Activated naive CD4-positive, alpha-beta T cell treated with anti-CD3 and anti-CD28 coated beads, Interleukin-2, amount 50 U/mL, for 24 hours (primary cell): ENCODE measurements around the gene SNAP29.
"Not testable (repeated sequence)": the region's sequence is repeated elsewhere in the genome, so short reads cannot be mapped to it uniquely, and the experiment has no call there.

Source experiments
- H3K27ac Mint-ChIP-seq: one replicate; pipeline ENCODE4 v1.8.0; 2021; ENCODE audit warnings: mild to moderate bottlenecking, mixed read lengths
- H3K27me3 Mint-ChIP-seq: one replicate; pipeline ENCODE4 v1.8.0; 2021; ENCODE audit warnings: mixed read lengths
- H3K36me3 Mint-ChIP-seq: one replicate; pipeline ENCODE4 v1.8.0; 2021; ENCODE audit warnings: mixed read lengths
- H3K4me1 Mint-ChIP-seq: one replicate; pipeline ENCODE4 v1.8.0; 2021; ENCODE audit warnings: mixed read lengths
- H3K4me3 Mint-ChIP-seq: one replicate; pipeline ENCODE4 v1.8.0; 2021; ENCODE audit warnings: mild to moderate bottlenecking, mixed read lengths
- H3K9me3 Mint-ChIP-seq: one replicate; pipeline ENCODE4 v1.8.0; 2021; ENCODE audit warnings: mixed read lengths

Gene SNAP29

GRCh38 chr22:20920881-20921203, 62.0 kb downstream of the SNAP29 start:
- peak overlapping the region; percentile 86 for H3K4me3 Mint-ChIP-seq
- peaks cover 58% of the 10 kb centered on the region for H3K4me1 Mint-ChIP-seq
- H3K9me3 Mint-ChIP-seq, result no peaks in the 10 kb centered on the region
- H3K27ac Mint-ChIP-seq, result peak overlapping the region; percentile 26
- peaks cover 8% of the 10 kb centered on the region for H3K36me3 Mint-ChIP-seq
- no peaks in the 10 kb centered on the region for H3K27me3 Mint-ChIP-seq

GRCh38 chr22:20922141-20922751, 63.4 kb downstream of the SNAP29 start:
- Mint-ChIP-seq H3K27me3 (no peaks in the 10 kb centered on the region), H3K36me3 (peaks cover 11% of the 10 kb centered on the region), H3K9me3 (no peaks in the 10 kb centered on the region), H3K4me3 (peak overlapping the region; percentile 69), H3K27ac (peak overlapping the region; percentile 79), H3K4me1 (peaks cover 61% of the 10 kb centered on the region)

GRCh38 chr22:20926243-20926642, 67.4 kb downstream of the SNAP29 start:
- Mint-ChIP-seq H3K27ac (peak overlapping the region; percentile 78), H3K27me3 (no peaks in the 10 kb centered on the region), H3K4me1 (peaks cover 68% of the 10 kb centered on the region), H3K4me3 (peak overlapping the region; percentile 9), H3K36me3 (peaks cover 6% of the 10 kb centered on the region), H3K9me3 (no peaks in the 10 kb centered on the region)

GRCh38 chr22:20927940-20928572, 69.2 kb downstream of the SNAP29 start:
- H3K36me3 Mint-ChIP-seq, result peaks cover 6% of the 10 kb centered on the region
- no peaks in the 10 kb centered on the region for H3K27me3 Mint-ChIP-seq

GRCh38 chr22:20928573-20928967, 69.8 kb downstream of the SNAP29 start:
- H3K27ac Mint-ChIP-seq, result no peak overlapping the region

More at GRCh38 chr22:20927940-20928572, 69.2 kb downstream of the SNAP29 start:
- H3K4me1 Mint-ChIP-seq, result peaks cover 67% of the 10 kb centered on the region
- no peak overlapping the region for H3K27ac Mint-ChIP-seq
- no peak overlapping the region for H3K4me3 Mint-ChIP-seq
- no peaks in the 10 kb centered on the region for H3K9me3 Mint-ChIP-seq

GRCh38 chr22:20930004-20930403, 71.2 kb downstream of the SNAP29 start:
- H3K4me1 Mint-ChIP-seq, result peaks cover 67% of the 10 kb centered on the region
- H3K9me3 Mint-ChIP-seq, result no peaks in the 10 kb centered on the region
- no peaks in the 10 kb centered on the region for H3K27me3 Mint-ChIP-seq
- H3K4me3 Mint-ChIP-seq, result no peak overlapping the region
- H3K36me3 Mint-ChIP-seq, result peaks cover 9% of the 10 kb centered on the region
- peak overlapping the region; percentile 25 for H3K27ac Mint-ChIP-seq

More at GRCh38 chr22:20928573-20928967, 69.8 kb downstream of the SNAP29 start:
- peaks cover 68% of the 10 kb centered on the region for H3K4me1 Mint-ChIP-seq
- peaks cover 6% of the 10 kb centered on the region for H3K36me3 Mint-ChIP-seq
- H3K4me3 Mint-ChIP-seq, result peak overlapping the region; percentile 30
- no peaks in the 10 kb centered on the region for H3K27me3 Mint-ChIP-seq
- H3K9me3 Mint-ChIP-seq, result no peaks in the 10 kb centered on the region

- not testable (repeated sequence) for H3K36me3 Mint-ChIP-seq, H3K27me3 Mint-ChIP-seq, H3K9me3 Mint-ChIP-seq, H3K4me3 Mint-ChIP-seq, H3K27ac Mint-ChIP-seq
- peaks cover 66% of the 10 kb centered on the region for H3K4me1 Mint-ChIP-seq
Observed at GRCh38 chr22:20930435-20930834, 71.6 kb downstream of the SNAP29 start.

GRCh38 chr22:20931126-20931654, 72.4 kb downstream of the SNAP29 start:
- H3K27ac Mint-ChIP-seq, result no peak overlapping the region
- peaks cover 7% of the 10 kb centered on the region for H3K36me3 Mint-ChIP-seq
- H3K27me3 Mint-ChIP-seq, result no peaks in the 10 kb centered on the region
- H3K4me1 Mint-ChIP-seq, result peaks cover 63% of the 10 kb centered on the region
- H3K9me3 Mint-ChIP-seq, result no peaks in the 10 kb centered on the region
- no peak overlapping the region for H3K4me3 Mint-ChIP-seq

- no peak overlapping the region for H3K4me3 Mint-ChIP-seq
- H3K27ac Mint-ChIP-seq, result no peak overlapping the region
- no peaks in the 10 kb centered on the region for H3K9me3 Mint-ChIP-seq
- H3K27me3 Mint-ChIP-seq, result no peaks in the 10 kb centered on the region
- H3K36me3 Mint-ChIP-seq, result peaks cover 10% of the 10 kb centered on the region
- H3K4me1 Mint-ChIP-seq, result peaks cover 77% of the 10 kb centered on the region
Observed at GRCh38 chr22:20933910-20934309, 75.1 kb downstream of the SNAP29 start.

- not testable (repeated sequence) for H3K27ac Mint-ChIP-seq, H3K4me3 Mint-ChIP-seq
- H3K36me3 Mint-ChIP-seq, result peaks cover 12% of the 10 kb centered on the region
Observed at GRCh38 chr22:20935049-20935448, 76.2 kb downstream of the SNAP29 start.

GRCh38 chr22:20935780-20936539, 77.2 kb downstream of the SNAP29 start:
- Mint-ChIP-seq H3K4me3 (peak overlapping the region; percentile 30), H3K36me3 (peaks cover 14% of the 10 kb centered on the region), H3K4me1 (peaks cover 82% of the 10 kb centered on the region)
- H3K27ac Mint-ChIP-seq, H3K27me3 Mint-ChIP-seq, H3K9me3 Mint-ChIP-seq: not testable (repeated sequence)

More at GRCh38 chr22:20935049-20935448, 76.2 kb downstream of the SNAP29 start:
- H3K27me3 Mint-ChIP-seq, H3K9me3 Mint-ChIP-seq: not testable (repeated sequence)
- peaks cover 79% of the 10 kb centered on the region for H3K4me1 Mint-ChIP-seq

GRCh38 chr22:20937031-20937793, 78.4 kb downstream of the SNAP29 start:
- Mint-ChIP-seq H3K36me3 (peaks cover 17% of the 10 kb centered on the region), H3K27me3 (no peaks in the 10 kb centered on the region), H3K9me3 (no peaks in the 10 kb centered on the region), H3K4me1 (peaks cover 84% of the 10 kb centered on the region), H3K27ac (peak overlapping the region; percentile 67), H3K4me3 (peak overlapping the region; percentile 56)

- peak overlapping the region; percentile 19 for H3K4me3 Mint-ChIP-seq
- H3K4me1 Mint-ChIP-seq, result peaks cover 86% of the 10 kb centered on the region
Observed at GRCh38 chr22:20937794-20938671, 79.2 kb downstream of the SNAP29 start.

GRCh38 chr22:20939457-20940185, 80.8 kb downstream of the SNAP29 start:
- peaks cover 13% of the 10 kb centered on the region for H3K36me3 Mint-ChIP-seq
- not testable (repeated sequence) for H3K4me3 Mint-ChIP-seq, H3K27ac Mint-ChIP-seq, H3K27me3 Mint-ChIP-seq, H3K9me3 Mint-ChIP-seq
- H3K4me1 Mint-ChIP-seq, result peaks cover 85% of the 10 kb centered on the region

More at GRCh38 chr22:20937794-20938671, 79.2 kb downstream of the SNAP29 start:
- H3K27me3 Mint-ChIP-seq, result no peaks in the 10 kb centered on the region
- H3K9me3 Mint-ChIP-seq, result no peaks in the 10 kb centered on the region
- no peak overlapping the region for H3K27ac Mint-ChIP-seq
- H3K36me3 Mint-ChIP-seq, result peaks cover 17% of the 10 kb centered on the region
